Esophagus squamous epithelium (tissue), 5 donors: Measurements from ENCODE around the gene LARGE1. TPM values are rescaled to one million over a fixed set of nuclear protein-coding genes. Genes with fewer than 3 reads are reported as not detected.

ENCODE experiments used
- DNase-seq: peaks from one replicate; lab custom pipeline; 2025; lab: John Stamatoyannopoulos, UW
- H3K27ac ChIP-seq, 4 donors: fragments of 200-600 bp; sonication (generic); one replicate each; pipeline ENCODE4 v1.5.1; 2016 to 2019; ENCODE audit warnings: mild to moderate bottlenecking in 1 of 4
- H3K27me3 ChIP-seq, 4 donors: fragments of 200-600 bp; sonication (generic); 1 replicate in 3 of 4; 2 replicates in 1 of 4; pipeline versions ENCODE4 v1.5.1 to v1.6.0; 2017 to 2021; ENCODE audit warnings: antibody characterized with exemption in 1 of 4
- H3K36me3 ChIP-seq, 3 donors: fragments of 200-600 bp; sonication (generic); one replicate each; pipeline ENCODE4 v1.5.1; 2016 to 2019
- H3K4me1 ChIP-seq, 3 donors: fragments of 200-600 bp; sonication (generic); one replicate each; pipeline ENCODE4 v1.5.1; 2017 to 2019
- H3K4me3 ChIP-seq, 4 donors: fragments of 200-600 bp; sonication (generic); 1 replicate in 3 of 4; 2 replicates in 1 of 4; pipeline ENCODE4 v1.5.1; 2016 to 2019; ENCODE audit warnings: mild to moderate bottlenecking in 2 of 4, moderate library complexity in 1 of 4
- H3K9me3 ChIP-seq, 3 donors: fragments of 200-600 bp; sonication (generic); one replicate each; pipeline ENCODE4 v1.5.1; 2016 to 2019
- POLR2A ChIP-seq, 4 donors: fragments of 450-650 bp; IDR thresholded peaks; one replicate each; pipeline ENCODE4 v1.6.1; 2017; ENCODE audit warnings: antibody characterized with exemption in 4 of 4, mild to moderate bottlenecking in 4 of 4, moderate library complexity in 3 of 4
- WGBS, 2 donors: methylation state at CpG; one replicate each; pipeline ENCODE4 v1.1.5; 2018; 5-methylcytosine and 5-hydroxymethylcytosine counted together
- intact Hi-C: fragments of 100-400 bp; cut with DNase I; formaldehyde crosslinking; loops from one replicate; pipeline ENCODE4 v1.15.0; 2022
- total RNA-seq, 4 donors: library from RNA; depleted of rRNA; stranded (reverse); fragments of >200 nt; gene quantifications; one replicate each; pipeline ENCODE4 v1.1.0, GENCODE V29; 2016
- TF ChIP-seq, protein P1 (sequence below), 6 experiments: fragments of 450-650 bp in 4 of 6; fragments of 200-600 bp in 2 of 6; sonication (generic) in 2 of 6; IDR thresholded peaks; one replicate each; pipeline ENCODE4 v1.5.1; 2016 to 2019; ENCODE audit warnings: antibody characterized with exemption in 6 of 6, mild to moderate bottlenecking in 4 of 6, moderate library complexity in 4 of 6
- donor health status: DM: yes; HTN: yes; CAD: no.

LARGE1 gene
- total RNA-seq, 4 donors from 2014 or later: 5.2 to 15.1 (median 6.6) TPM

DNA sequence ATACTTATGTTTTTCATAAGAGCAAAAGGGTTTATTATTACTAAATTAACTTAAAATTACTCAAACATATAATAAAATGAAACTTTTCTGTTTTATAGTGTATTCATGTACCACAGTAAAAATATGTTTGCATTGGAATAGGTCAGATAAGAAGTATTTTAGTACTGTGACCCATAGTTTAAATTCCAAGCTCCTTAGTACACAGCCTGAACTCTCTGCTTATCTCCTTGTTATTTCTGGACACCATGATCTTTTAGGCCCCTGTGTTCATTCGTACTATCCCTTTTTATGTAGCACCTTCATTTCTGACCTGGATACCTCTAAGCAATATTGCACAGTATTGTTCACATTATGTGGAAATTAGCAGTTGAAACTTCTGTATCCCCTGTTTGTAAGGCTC is 565.3 kb downstream of the LARGE1 start:
- Histone ChIP-seq H3K27ac (no peak overlapping the region), H3K36me3 (no peaks in the 10 kb centered on the region), H3K27me3 (no peaks in the 10 kb centered on the region), H3K9me3 (no peaks in the 10 kb centered on the region), H3K4me3 (no peak overlapping the region), H3K4me1 (no peaks in the 10 kb centered on the region)
- DNase-seq: no peak
- no peak for TF ChIP-seq POLR2A (IDR thresholded peaks at IDR 0.05)
- TF ChIP-seq, protein P1, sequence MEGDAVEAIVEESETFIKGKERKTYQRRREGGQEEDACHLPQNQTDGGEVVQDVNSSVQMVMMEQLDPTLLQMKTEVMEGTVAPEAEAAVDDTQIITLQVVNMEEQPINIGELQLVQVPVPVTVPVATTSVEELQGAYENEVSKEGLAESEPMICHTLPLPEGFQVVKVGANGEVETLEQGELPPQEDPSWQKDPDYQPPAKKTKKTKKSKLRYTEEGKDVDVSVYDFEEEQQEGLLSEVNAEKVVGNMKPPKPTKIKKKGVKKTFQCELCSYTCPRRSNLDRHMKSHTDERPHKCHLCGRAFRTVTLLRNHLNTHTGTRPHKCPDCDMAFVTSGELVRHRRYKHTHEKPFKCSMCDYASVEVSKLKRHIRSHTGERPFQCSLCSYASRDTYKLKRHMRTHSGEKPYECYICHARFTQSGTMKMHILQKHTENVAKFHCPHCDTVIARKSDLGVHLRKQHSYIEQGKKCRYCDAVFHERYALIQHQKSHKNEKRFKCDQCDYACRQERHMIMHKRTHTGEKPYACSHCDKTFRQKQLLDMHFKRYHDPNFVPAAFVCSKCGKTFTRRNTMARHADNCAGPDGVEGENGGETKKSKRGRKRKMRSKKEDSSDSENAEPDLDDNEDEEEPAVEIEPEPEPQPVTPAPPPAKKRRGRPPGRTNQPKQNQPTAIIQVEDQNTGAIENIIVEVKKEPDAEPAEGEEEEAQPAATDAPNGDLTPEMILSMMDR (IDR thresholded peaks at IDR 0.05): no peak
- intact Hi-C loops: no loop called here
- WGBS, 2 donors: 81 to 86% methylated on average over 1 of the region's 1 CpG

DNA sequence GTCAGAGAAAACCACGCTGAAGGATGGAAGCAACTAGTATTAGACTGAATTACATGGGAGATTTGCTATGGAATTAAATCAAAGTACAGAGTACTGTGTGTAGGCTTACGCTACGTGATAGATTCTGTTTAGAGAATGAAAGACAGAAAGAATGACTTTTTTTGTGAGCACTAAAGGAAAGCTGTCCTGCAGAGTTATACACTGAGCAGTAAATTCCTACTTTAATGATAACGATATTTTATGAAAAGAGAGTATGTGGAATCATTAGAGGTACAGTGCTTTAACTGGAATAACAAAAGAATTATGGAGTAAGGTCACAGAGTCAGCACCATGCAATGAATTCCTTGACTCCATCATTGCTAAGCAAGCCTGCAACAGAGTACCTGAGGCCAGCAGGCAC is 566.8 kb downstream of the LARGE1 start:
- Histone ChIP-seq H3K9me3 (no peaks in the 10 kb centered on the region), H3K36me3 (no peaks in the 10 kb centered on the region), H3K27me3 (no peaks in the 10 kb centered on the region), H3K4me1 (no peaks in the 10 kb centered on the region), H3K27ac (no peak overlapping the region), H3K4me3 (no peak overlapping the region)
- no peak for TF ChIP-seq POLR2A (IDR thresholded peaks at IDR 0.05)
- TF ChIP-seq, protein P1 (IDR thresholded peaks at IDR 0.05): no peak
- intact Hi-C loops: no loop called here
- DNase-seq: no peak
- WGBS, 2 donors: 76 to 90% methylated on average over 4 of the region's 4 CpGs

DNA sequence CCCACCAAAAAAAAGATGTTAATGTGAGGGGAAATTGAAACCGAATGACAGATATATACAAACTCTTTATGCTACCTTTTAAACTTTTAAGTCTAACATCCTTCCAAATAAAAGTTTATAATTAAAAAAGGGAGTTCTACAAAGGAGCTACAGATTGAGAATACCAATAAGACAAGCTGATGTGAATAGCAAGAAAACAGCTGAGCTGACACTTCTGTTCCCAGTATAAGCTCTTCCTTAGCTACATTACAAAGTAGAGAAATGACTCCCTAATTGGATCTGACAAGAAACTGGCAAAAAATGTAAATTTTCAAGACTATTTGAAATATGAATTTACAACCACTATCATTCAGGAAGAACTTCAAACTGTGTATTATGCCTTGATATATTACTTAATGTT is 567.5 kb downstream of the LARGE1 start:
- no peak overlapping the region for H3K4me3 ChIP-seq
- no peak for TF ChIP-seq POLR2A (IDR thresholded peaks at IDR 0.05)
- TF ChIP-seq, protein P1 (IDR thresholded peaks at IDR 0.05): no peak
- H3K27ac ChIP-seq: no peak overlapping the region
- DNase-seq: no peak
- 100% methylated on average over 1 of the region's 1 CpG for WGBS, 2 donors
- intact Hi-C loops: no loop called here
- no peaks in the 10 kb centered on the region for H3K9me3 ChIP-seq
- no peaks in the 10 kb centered on the region for H3K4me1 ChIP-seq
- H3K27me3 ChIP-seq: no peaks in the 10 kb centered on the region
- H3K36me3 ChIP-seq: no peaks in the 10 kb centered on the region

DNA sequence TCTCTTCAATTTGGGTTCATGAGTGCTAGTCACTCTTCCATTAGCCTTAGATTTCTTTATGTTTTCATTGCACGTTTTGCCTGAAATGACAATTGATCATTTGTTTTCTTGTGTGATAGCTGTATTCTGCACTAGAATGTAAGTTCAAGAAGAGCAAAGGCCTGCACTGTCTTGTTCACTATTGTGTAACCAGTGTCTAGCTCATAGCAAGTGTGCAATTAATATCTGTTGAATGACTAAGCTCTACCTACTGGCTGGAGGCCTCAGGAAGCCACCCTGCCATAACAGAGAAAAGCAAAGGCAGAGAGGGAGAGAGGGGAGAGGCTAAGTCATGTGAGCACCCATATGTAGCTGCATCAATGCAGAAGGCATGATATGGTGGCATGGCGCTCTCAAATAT is 569.3 kb downstream of the LARGE1 start:
- Histone ChIP-seq H3K27ac (no peak overlapping the region), H3K4me1 (no peaks in the 10 kb centered on the region), H3K4me3 (no peak overlapping the region), H3K9me3 (no peaks in the 10 kb centered on the region), H3K27me3 (no peaks in the 10 kb centered on the region), H3K36me3 (no peaks in the 10 kb centered on the region)
- intact Hi-C loops: no loop called here
- TF ChIP-seq, protein P1 (IDR thresholded peaks at IDR 0.05): no peak
- TF ChIP-seq POLR2A (IDR thresholded peaks at IDR 0.05): no peak
- WGBS, 2 donors: 56 to 74% methylated on average over 2 of the region's 2 CpGs
- no peak for DNase-seq

DNA sequence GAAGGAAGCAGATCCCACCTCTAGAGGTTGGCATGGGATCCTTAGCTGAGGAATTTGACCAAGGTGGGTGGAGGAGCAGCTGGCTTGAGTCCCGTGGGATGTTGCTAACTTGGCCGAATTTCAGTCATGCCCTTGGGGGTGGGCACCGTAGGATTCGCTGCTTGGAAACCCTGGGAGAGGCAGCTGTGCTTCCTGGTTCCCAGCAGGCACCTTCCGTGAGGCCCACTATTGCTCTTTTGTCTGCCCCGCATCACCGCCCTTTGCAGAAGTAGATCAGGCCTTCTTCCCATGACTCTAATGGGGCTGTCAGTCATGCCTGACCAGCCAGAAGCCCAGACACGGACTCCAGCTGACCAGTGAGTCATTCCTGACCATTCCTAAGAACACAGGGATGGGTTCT is 569.8 kb downstream of the LARGE1 start:
- intact Hi-C loops: no loop called here
- no peak for TF ChIP-seq POLR2A (IDR thresholded peaks at IDR 0.05)
- no peak overlapping the region for H3K27ac ChIP-seq
- H3K27me3 ChIP-seq: no peaks in the 10 kb centered on the region
- DNase-seq: no peak
- no peaks in the 10 kb centered on the region for H3K9me3 ChIP-seq
- 50 to 69% methylated on average over 1 to 5 of the region's 8 CpGs for WGBS, 2 donors
- H3K36me3 ChIP-seq: no peaks in the 10 kb centered on the region
- H3K4me3 ChIP-seq: no peak overlapping the region
- H3K4me1 ChIP-seq: no peaks in the 10 kb centered on the region

DNA sequence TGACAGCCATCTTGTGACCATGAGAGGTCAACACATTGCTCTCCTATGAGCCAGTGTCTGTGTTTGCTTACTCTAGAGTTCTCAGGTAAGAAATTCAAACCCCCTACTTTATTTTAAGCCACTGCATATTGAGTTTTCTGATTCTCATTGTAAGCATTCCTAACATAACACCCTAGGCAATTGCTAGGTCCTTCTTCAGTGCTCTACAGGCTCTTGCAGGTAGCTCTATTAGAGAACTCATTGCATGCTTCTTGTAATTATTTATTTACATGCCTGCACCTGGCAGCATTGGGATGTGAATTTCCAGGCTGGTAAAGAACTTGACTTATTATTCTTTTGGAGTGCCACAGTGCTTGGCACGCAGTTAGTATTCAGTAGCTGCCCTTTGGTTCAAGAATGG is 573.3 kb downstream of the LARGE1 start:
- H3K27me3 ChIP-seq: no peaks in the 10 kb centered on the region
- 82 to 91% methylated on average over 1 of the region's 1 CpG for WGBS, 2 donors
- DNase-seq: no peak
- no peak overlapping the region for H3K4me3 ChIP-seq
- TF ChIP-seq POLR2A (IDR thresholded peaks at IDR 0.05): no peak
- TF ChIP-seq, protein P1 (IDR thresholded peaks at IDR 0.05): no peak
- H3K4me1 ChIP-seq: no peaks in the 10 kb centered on the region
- H3K36me3 ChIP-seq: no peaks in the 10 kb centered on the region
- no peaks in the 10 kb centered on the region for H3K9me3 ChIP-seq
- H3K27ac ChIP-seq: no peak overlapping the region
- intact Hi-C loops: no loop called here
